Activated naive CD4-positive, alpha-beta T cell (primary cell): ENCODE data around the gene RGS12.

ENCODE experiments used
- DNase-seq, 4 experiments: peaks; one replicate each; lab custom pipeline; 2025; lab: John Stamatoyannopoulos, UW

Gene RGS12

DNA sequence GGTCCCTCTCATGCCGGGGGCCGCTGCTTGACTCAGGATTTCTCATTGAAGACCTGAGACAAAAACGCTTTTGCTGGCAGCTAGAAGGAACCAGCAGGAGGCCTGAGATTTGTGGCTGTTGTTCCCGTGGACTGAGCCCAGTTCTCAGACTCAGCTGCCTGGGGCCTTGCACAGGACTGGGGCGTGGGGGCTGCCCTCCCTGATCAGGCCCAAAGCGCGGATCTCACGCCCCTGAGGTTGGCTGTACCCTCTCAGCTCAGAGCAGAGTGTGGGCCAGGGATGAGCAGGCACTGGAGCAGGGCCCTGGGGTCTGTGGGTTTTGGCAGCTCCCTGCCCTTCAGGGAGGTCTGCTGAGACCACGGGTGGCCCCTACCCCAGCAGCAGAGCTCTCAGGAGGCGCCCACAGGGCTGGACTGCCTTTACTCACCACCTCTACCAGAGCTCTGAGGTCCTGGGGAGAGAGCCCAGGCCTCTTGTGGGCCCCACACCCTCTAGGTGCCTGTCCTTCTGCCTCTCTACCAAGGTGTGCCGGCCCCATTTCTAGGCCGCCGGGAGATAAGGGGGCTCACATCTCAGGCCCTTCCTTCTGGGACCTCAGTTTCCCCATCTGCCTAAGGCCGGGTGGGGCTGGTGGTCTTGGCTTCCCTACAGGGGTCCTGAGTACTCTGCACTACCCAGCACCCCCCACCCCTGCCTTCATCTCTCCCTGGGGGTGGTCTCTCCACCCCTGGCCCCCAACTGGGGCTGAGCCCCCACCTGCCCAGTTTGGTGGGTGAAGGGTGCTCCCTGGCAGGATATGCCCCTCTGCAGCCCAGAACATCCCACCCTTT lies 38.3 kb upstream of the RGS12 start:
- DNase-seq, result no peak

DNA sequence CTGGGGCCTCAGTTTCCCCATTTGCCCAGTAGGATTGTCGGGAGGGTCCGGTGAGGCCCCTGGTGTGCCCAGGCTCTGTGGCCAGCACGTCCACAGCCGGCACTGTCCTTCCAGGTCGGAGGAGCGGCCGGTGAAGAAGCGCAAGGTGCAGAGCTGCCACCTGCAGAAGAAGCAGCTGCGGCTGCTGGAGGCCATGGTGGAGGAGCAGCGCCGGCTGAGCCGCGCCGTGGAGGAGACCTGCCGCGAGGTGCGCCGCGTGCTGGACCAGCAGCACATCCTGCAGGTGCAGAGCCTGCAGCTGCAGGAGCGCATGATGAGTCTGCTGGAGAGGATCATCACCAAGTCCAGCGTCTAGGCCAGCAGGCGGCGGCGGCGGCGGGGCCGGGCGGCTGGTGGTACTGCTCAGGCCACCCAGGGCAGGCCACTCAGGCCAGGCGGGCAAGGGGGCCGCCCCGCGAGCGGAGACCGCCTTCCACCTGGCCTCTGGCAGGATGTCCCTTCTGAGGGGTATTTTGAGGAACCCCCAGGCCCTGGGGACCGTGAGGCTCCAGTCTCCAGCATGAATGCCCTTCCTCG lies 37.1 kb upstream of the RGS12 start:
- DNase-seq, result no peak

DNA sequence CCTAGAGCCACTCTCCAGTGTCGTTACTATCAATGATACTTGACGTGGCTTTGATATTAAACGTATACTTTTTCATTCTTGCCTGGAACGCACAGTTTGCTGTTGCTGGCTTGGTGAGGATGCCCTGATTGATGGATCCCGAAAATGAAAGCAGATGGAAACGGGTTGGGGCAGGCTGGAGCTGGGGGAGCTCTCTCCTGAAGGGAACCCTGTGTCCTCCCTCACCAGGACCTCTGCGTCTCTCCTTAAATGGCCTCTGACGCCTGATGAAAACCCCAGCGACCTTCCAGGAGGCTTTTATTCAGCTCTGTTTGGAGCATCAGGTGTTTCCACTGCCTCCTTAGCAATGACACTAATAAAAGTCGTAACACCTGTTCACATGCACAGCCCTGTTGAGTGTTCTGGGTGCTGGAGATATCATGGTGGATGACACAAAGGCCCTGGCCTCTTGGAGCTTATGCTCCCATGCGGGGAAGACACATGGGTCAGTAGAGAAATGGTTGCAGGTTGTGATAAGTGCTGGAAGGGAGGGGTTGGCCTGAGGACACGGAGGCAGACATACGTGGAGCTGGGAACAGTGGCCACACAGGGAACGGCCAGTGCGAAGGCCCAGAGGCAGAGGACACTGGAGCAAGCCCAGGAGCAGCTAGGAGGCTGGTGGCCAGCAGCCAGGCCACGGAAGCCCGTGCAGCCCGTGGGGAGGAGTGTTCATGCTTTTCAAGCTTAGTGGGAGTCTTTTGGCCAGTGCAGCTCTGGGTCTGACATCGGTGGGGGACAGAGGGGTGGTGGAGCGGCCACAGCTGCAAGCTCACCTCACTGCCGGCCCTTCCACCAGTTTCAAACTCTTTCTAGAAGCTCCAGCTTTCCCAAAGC lies 36.4 kb upstream of the RGS12 start:
- no peak for DNase-seq

DNA sequence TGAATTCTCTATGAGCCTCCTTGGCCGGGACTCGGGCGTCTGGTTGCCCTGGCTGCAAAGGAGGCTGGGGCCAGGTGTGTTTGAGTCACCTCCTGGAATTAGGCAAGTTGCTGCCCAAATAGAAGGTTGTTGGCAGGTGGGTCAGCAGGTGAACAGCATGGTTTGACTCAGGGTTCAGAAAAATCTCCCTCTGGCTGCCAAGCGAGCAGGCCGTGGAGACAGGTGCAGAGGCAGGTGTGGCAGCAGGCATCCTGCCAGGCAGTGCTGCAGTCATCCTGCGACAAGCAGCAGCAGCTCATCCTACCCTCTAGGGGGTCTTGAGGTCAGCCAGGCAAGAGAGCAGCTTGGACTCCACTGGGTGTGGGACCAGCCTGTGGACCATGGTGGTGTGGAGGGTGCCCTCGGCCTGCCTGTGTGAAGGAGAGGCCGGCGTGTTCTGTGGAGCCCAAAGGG lies 35.7 kb upstream of the RGS12 start:
- no peak for DNase-seq

DNA sequence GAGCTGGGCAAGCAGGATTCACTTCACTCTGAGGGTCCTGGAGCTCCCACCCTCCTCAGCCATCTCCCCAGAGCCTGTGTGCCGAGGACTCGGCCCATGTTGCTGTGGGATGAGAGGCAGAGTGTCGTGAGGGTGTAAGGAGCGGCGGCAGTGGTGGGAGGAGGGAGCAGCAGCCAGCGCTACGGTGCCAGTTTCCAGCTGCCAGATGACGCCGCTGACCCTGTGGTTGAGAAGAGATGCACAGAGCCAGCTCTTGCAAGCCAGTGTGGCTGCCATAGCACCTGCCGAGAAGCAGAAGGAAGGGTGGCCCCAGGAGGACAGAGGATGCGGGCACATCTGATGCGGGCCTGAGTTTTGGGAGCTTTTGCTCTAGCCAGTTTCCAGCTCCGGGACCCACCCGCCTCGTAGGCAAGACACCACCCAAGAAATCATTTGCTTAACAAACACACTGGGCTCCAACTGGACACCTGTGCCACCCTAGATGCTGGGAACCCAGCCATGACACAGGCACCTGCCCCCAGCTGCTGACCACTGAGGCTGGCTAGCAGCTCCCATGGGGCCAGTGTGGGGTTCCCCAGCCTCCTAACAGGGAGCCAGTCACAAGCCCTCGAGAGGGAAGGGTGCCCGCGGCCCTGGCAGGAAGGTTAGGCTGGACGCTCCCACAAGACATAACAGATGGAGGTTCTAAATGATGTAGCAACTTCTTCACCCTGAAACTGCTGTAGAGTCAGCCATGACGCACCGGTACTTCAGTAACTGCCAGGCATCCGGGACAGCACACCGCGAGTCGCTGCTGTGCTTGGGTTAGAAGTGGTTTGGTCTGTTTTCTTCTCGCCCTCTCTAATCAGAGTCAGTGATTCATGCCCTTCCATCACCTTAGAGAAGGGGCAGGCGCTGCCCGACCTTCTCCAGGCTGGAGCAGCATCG lies 35.0 kb upstream of the RGS12 start:
- no peak for DNase-seq

DNA sequence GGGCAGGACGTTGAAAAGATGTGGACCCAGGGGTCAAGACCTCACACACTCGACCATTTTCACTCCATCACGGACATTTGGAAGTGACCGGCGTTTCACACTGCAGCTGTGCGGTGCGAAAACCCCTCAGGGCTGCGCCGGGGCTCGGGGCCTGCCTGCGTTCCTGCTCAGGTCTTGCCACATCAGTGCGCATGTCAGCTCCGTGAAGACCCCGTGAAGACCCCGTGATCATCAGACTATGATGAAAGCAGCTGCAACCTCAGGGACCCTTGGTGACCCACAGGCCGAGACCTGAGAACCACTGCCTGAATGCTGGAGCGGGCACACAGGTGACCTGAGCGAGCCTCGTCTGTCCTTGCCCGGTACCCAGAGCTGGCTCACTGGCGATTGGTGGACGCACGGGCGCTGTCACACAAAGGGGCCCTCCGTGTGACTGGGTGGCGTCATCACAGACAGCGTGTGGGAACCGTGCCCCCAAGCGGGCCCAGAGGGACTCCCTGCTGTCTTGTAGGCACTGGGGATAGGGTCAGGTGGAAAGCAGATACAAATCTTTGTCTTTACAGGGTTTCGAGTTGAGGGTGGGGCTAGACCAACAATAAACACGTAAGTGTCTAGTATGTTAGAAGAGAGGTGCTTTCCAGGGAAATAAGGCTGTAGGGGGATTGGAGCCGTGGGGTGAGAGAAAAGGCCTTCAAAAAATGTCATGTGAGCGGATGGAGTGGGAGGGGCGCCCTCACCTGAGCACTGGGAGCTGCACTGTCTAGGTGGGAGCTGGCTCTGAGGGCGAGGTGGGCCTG lies 31.2 kb upstream of the RGS12 start:
- no peak for DNase-seq

DNA sequence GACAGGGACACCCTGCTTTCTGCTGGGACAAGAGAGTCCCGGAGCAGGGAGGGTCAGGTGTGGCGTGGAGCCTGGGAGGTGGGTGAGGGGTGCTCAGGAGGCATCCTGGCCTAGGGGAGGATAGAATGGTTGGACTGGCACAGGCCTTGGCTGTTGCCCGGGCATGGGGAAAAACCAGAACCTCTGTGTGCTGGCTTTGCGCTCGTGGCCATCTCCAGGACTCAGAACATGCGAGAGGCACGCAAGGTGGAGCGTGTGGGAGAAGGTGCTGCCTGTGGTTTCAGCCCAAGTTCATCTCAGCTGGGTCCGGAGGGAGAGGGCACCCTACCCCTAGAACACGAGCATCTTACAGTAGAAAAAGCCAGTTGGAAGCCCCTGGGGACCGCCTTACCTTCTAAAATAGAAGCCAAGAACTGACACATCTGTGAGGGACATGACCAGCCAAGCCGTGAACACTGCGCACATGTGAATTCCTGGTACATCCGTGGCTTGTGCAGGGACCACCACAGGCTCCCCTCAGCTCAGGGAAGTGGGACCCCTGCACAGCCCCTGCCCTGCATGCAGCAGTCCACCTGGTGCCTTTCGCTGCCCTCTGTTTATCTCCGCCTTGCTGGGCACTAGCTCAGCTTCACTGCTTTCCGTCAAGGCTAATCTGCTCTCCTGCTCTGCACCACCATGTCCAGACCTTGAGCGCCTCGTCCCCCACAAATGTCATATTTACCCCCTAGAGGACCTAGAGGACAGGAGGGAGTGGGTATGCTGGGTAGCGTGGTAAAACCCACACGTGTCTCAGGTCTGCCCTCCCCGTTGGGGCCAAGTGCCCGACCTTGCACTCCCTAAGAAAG lies 30.4 kb upstream of the RGS12 start:
- DNase-seq, result no peak

DNA sequence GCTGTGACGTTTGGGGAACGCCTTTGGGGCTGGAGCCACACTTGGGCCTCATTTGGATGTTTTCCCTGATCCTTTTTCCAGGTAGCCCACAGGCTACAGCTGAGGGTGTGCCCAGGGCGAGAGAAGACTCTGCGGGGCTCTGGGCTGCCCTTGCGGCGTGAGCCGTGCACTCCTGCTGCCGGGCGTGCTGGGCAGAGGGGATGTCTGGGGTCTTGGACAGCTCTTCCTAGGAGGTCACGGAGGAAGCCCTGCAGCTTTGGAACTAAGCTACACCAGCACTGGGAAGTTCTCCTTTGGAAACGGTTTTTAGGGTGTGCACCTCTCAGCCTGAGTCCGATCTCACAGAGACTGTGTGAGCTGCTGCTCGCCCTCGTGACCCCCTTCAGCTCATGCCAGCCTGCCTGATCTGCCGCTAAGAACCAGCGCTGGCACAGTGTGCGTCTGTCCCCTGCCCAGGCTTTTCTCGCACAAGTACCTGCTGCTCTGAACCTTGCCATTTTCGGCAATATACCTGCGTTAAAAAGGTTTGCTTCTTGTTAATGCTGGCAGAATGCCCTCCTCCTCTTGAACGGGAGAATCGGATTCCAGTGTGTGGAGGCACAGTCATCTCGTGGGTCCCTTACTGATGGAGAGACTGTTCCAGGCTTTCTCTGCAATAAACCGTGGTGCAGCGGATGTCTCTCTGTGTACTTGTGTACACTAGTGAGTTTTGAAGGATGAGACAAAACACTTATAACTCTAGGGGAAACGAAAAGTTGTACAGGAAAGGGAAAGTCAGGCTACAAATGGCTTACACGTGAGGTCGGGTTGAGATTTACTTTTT lies 29.6 kb upstream of the RGS12 start:
- no peak for DNase-seq

DNA sequence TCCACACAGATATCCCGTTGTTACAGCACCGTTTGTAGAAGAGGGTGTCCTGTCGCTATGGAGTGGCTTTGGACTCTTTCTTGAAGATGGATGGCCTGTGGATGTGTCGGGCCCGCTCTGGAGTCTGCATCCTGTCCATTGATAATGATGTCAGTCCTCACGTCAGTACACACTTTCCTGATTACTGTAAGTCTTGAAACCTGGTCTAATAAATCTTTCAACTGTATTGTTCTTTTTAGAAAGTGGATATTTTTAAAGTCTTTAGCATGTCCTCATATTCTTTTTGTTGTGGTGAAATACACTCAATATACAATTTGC lies 29.0 kb upstream of the RGS12 start:
- no peak for DNase-seq

DNA sequence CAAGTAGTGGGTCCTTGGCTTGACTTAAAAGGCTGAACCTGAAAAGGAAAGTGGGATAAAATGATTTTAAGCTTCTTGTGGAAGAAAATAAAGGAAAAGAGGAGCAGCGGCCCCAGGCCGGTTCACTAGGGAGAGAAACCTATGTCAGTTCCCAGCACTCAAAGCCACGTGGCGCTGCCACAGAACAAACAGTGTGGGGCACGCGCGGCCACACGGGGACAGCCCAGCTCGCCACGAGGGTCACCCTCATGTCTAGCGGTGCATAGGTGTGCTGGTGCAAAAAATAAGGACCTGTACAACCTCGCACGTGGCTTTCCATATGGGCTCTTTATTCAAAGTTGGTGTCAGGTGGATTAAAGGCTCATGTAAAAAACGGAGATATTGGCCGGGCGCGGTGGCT lies 26.7 kb upstream of the RGS12 start:
- DNase-seq, result no peak

DNA sequence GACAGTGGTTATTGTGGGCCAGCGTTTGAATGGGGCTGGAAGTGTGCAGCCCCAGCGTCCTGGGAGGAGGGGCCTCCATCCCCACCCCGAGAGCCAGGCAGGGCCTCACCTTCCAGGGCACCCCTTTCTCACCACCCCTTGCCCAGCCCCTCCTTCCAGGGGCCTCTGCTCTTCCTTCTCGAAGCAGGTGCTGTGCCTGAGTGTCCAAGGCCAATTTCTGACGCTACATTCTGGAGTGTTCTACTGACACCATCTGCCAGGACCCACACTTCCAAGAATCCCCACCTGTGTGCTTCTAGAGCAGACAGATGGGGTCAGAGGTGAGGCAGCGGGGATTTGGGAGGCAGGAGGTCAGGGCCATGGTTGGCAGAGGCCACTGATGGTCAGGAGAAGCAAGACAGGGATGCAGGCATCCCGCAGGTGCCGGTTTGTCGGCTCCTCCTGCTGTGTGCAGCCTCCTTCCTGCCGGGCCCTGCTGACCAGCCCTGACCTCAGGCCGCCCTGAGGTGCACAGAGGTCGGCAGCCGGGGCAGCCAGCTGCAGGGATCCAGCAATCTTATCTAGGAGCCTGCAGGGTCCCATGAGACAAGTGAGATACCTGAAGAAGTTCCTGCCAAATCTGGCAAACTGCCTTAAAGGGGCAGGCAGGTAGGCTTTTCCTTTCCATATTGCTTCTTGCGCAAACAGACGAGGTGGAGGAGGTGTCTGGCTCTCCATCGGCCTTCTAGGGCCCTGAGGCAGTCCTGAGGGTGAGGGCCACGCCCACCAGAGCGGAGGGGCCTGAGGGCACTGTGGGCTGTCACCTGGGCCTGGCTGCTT lies 25.0 kb upstream of the RGS12 start:
- no peak for DNase-seq

DNA sequence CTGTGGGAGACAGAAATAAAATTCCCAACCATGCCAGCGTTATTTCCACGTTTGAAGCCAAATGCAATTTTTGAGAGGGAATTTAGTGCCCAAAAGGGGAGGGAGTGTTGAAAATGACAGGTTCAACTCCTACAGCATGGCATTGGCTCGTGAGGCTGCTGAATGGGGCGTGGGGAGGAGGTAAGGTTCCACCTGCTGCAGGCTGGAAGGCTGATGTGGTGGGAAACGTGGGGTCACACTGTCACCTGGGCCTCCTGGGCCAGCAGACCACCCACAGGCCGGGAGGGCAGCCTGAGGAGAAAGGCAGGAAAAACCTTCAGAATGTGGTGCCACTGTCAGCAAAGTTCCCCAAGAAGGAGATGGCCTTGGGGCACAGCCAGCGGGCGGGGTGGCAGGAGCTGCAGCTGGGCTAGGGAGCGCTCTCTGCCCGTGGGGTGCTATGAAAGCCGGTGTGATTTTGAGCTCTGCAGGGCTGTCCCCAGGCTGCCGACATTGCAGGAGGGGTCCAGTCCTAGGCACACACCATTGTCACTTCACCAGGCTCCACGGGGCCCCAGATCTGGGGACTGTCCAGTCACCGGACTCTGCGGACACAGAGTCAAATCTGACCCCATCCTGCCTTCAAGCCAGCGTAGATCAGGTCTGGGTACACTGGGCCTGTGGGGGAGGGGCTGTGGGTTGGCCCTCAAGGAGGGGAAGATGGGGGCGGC lies 24.3 kb upstream of the RGS12 start:
- DNase-seq, result no peak

DNA sequence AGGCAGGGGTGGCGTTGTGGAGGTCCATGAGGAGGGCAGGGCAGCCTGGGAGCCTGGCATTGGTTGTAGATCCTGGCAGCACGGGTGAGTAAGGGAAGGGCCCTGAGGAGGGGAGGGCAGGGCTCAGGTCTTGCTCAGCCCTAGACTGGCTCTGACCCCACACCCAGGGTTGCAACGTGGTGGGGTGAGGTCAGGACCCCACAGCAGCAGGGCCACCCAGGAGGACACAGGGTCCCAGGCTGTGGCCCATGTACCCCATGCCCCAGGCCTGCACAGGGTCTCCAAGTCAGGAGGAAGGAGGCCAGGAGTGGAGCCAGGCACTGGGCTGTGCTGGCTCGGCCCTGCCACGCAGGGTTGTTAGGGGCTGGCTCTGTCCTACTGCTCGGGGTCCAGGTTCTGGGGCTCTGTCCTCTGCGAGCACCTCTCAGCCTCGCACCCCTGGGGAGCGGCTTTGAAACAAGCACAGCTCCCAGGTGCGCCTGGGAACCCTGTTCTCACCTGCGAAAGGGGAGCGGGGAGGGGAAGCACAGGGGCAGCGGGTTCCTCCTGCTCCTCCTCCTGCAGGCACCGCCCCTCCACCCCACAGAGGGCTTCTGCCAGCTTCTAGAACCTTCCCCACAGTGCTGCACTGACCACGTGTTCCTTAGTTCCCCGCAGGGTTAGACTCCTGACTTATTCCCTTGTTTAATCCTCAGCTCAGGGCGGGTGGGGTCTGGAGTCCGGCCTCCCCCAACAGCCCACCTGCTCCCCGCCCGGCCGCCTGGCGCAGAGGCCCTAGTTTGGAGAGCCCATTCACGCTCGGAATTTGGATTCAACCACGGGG lies 23.5 kb upstream of the RGS12 start:
- DNase-seq, result no peak

DNA sequence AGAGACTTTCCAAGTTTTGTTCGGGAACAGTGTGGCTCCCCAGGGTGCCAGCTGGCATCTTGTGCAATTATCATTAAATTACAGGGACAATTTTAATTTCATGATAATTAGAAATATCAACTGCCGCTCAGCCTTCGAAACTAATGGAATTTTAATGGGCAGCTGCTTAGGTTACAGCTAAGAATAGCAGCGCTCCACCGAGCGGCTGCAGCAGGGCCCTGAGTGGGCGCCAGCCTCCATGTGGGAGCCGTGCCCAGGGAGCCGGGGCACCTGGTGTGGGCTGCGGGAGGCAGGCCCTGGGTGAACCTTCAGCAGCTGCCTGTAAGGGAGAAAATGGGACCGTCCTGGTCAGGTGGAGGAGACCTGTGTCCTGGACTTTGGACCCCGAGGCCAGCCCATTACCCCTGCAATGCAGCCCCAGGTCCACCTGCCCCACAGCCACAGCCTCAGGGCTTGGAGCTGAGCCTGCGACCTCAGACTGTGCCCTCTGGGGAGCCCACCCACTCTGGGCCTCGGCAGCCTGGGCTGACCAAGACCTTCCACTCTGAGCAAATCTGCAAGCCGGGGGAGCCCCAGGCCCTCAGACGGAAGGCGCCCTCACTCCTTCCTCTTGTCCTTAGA lies 22.7 kb upstream of the RGS12 start:
- DNase-seq, result no peak

DNA sequence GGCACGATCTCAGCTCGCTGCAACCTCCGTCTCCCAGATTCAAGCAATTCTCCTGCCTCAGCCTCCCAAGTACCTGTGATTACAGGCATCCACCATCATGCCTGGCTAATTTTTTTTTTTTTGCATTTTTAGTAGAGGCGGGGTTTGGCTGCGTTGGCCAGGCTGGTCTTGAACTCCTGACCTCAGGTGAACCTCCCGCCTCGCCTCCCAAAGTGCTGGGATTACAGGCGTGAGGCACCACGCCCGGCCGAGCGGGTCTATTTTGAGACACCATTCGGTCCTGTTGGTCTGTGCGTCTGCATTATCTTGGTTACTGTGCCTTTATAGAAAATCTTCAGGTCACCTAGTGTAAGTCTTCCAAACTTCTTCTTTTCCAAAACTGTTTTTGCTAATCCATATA lies 21.7 kb upstream of the RGS12 start:
- no peak for DNase-seq

DNA sequence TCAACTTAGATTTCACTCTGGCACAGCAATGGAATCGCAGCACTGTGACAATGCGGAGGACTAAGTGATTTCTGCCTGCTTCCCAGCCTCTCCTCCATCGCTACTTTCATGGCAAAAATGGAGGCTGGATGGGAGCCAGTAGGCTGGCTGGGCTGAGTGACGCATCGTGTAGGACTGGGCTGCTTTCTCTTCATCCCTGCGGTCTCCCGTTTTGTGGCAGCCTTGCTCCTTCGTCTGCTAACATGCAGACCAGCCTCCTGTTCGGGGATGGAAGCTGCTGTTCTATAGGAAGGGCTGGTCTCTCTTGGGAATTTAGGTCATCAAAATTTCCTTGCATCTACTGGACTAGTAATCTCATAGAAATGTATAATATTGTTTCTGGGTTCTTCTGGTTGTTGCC lies 15.8 kb upstream of the RGS12 start:
- DNase-seq, result no peak
